HG02970 (cell line): ENCODE data around the gene ARPC4.
A peak's percentile ranks its signal among the peaks of the same experiment; 100 is the strongest.

Source experiments
- ATAC-seq: cut with Tn5 transposase; IDR thresholded peaks from one replicate; pipeline ENCODE4 v1.9.1; 2021; ENCODE audit warnings: mild to moderate bottlenecking, moderate library complexity, moderate number of reproducible peaks; ENCODE audit not compliant: unreplicated experiment, low FRiP score

ARPC4 gene

GRCh38 chr3:9787714-9788113 lies 5.2 kb upstream of the ARPC4 start:
- no peak for ATAC-seq

- no peak for ATAC-seq
Observed at GRCh38 chr3:9791127-9791526, 1.8 kb upstream of the ARPC4 start.

GRCh38 chr3:9791790-9792404 lies 985 bp upstream of the ARPC4 start:
- ATAC-seq: no peak

- ATAC-seq: peak; percentile 8
Observed at GRCh38 chr3:9793161-9793781, 389 bp downstream of the ARPC4 start.

GRCh38 chr3:9794400-9794799 lies 1.5 kb downstream of the ARPC4 start:
- no peak for ATAC-seq

- no peak for ATAC-seq
Observed at GRCh38 chr3:9795207-9795606, 2.3 kb downstream of the ARPC4 start.

- ATAC-seq: no peak
Observed at GRCh38 chr3:9797196-9797945, 4.5 kb downstream of the ARPC4 start.

GRCh38 chr3:9800529-9800928 lies 7.6 kb downstream of the ARPC4 start:
- no peak for ATAC-seq

GRCh38 chr3:9803494-9803893 lies 10.6 kb downstream of the ARPC4 start:
- ATAC-seq: no peak

- no peak for ATAC-seq
Observed at GRCh38 chr3:9804996-9805395, 12.1 kb downstream of the ARPC4 start.

- no peak for ATAC-seq
Observed at GRCh38 chr3:9806137-9806536, 13.3 kb downstream of the ARPC4 start.

GRCh38 chr3:9806688-9807589 lies 14.1 kb downstream of the ARPC4 start:
- ATAC-seq: no peak

- ATAC-seq: no peak
Observed at GRCh38 chr3:9807981-9808344, 15.1 kb downstream of the ARPC4 start.

GRCh38 chr3:9808345-9809037 lies 15.6 kb downstream of the ARPC4 start:
- ATAC-seq: peak; percentile 45

GRCh38 chr3:9809239-9809614 lies 16.3 kb downstream of the ARPC4 start:
- no peak for ATAC-seq

- no peak for ATAC-seq
Observed at GRCh38 chr3:9809615-9810432, 16.9 kb downstream of the ARPC4 start, which contains the start of gene TTLL3. Gene TTLL3 (plus strand): TSS chr3:9810262. CDS start chr3:9810662, 400 bp downstream.

GRCh38 chr3:9810433-9810770 lies 17.5 kb downstream of the ARPC4 start:
- no peak for ATAC-seq

GRCh38 chr3:9810846-9811245 lies 18.0 kb downstream of the ARPC4 start:
- ATAC-seq: no peak

- no peak for ATAC-seq
Observed at GRCh38 chr3:9812870-9813483, 20.1 kb downstream of the ARPC4 start.
